B cell (primary cell): ENCODE measurements around the gene HIPK1.

Source experiments
- CTCF ChIP-seq: fragments of 200-600 bp; IDR thresholded peaks from one replicate; pipeline ENCODE4 v1.8.0; 2022; ENCODE audit warnings: antibody characterized with exemption, mild to moderate bottlenecking
- EZH2 ChIP-seq: IDR thresholded peaks from 2 replicates; pipeline ENCODE4 v1.6.1; 2012; ENCODE audit warnings: borderline replicate concordance, low read depth, mild to moderate bottlenecking, moderate library complexity, low read length; ENCODE audit not compliant: insufficient read depth, poor library complexity, severe bottlenecking

- TF ChIP-seq CTCF (no peak), EZH2 (no peak)
Observed at GRCh38 chr1:113917400-113918082, 11.6 kb upstream of the HIPK1 start.
